Retinal pigment epithelial cell (primary cell): Measurements from ENCODE around the gene DUSP2.

Experiments
- DNase-seq: peaks from one replicate; pipeline ENCODE4 v3.0.0-alpha.2; 2010; ENCODE audit warnings: low read depth
- H3K4me3 ChIP-seq: 2 replicates; pipeline ENCODE4 v1.5.1; 2011; ENCODE audit warnings: mild to moderate bottlenecking, low read length, control low read depth, moderate library complexity
- TF ChIP-seq, protein P1 (sequence below): conservative IDR thresholded peaks from 2 replicates; pipeline ENCODE4 v1.5.1; 2011; ENCODE audit warnings: low read depth, low read length, control low read depth, inconsistent platforms

DUSP2 gene

DNA sequence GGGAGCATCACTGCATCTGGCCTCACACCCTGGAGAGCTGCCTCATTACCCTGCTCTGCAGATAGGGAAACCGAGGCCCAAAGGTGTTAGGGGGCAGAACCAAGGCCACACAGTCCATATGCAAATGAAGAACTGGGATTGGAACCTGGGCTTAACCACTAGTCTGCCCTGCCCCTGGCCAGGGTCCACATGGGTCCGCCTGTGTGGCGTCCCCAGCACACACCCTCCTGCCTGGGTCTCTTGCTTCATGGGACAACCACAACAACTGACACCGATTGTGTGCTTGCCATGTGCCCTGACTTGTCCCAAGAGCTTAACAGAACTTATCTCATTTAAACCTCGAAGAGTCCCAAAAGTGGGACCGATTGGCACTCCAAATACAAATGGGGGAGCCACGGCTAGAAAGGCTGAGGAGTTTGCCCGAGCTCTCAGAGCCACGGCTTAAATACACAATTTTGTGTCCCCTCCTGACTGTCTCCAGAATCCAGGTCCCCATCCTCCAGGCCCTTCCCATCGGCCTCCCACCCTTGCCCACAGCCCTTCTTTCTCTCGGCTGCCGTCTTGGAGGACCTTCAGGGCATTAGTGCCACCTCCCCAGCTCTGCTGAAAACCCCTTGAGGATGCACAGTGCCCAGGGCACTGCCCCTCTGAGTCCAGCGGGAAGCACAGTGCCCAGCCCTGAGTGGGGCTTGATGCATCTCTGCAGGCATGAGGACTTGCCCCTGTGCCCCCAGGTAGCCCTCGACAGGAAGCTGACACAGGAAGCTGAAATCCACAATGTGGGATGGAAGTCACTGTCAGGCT, 5.8 kb upstream of the DUSP2 start:
- no peak overlapping the region for H3K4me3 ChIP-seq
- TF ChIP-seq, protein P1, sequence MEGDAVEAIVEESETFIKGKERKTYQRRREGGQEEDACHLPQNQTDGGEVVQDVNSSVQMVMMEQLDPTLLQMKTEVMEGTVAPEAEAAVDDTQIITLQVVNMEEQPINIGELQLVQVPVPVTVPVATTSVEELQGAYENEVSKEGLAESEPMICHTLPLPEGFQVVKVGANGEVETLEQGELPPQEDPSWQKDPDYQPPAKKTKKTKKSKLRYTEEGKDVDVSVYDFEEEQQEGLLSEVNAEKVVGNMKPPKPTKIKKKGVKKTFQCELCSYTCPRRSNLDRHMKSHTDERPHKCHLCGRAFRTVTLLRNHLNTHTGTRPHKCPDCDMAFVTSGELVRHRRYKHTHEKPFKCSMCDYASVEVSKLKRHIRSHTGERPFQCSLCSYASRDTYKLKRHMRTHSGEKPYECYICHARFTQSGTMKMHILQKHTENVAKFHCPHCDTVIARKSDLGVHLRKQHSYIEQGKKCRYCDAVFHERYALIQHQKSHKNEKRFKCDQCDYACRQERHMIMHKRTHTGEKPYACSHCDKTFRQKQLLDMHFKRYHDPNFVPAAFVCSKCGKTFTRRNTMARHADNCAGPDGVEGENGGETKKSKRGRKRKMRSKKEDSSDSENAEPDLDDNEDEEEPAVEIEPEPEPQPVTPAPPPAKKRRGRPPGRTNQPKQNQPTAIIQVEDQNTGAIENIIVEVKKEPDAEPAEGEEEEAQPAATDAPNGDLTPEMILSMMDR: no peak
- DNase-seq: no peak

DNA sequence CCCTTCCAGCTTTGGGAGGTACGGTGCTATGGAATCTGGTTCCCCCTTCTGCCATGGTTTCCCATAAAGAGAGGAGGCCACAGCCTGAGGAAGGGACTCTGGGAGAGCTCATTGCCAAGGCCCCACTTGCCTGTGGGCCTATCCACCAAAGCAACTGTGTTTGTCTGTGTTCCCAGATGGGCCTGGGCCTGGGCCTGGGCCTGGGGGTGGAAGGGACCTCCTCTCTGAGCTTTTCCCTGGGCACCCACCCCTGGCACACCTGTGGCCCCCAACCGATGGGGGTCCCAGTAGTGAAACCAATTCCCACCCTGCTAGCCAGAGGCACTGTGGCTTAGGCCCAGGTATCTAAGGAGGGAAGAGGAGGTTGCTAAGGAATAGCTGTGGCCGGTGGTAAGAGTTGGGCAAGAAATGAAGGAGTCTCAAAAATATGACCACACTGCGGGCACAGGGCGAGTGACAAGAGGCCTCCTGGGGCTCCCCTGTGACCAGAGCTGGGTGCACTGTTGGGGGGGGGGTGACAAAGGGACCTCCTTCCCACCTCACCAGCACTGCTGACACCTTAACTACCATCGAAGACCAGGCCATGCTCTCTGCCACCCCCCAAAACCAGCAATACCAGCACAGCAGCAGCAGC, 4.9 kb upstream of the DUSP2 start:
- no peak for DNase-seq
- TF ChIP-seq, protein P1: no peak
- no peak overlapping the region for H3K4me3 ChIP-seq

DNA sequence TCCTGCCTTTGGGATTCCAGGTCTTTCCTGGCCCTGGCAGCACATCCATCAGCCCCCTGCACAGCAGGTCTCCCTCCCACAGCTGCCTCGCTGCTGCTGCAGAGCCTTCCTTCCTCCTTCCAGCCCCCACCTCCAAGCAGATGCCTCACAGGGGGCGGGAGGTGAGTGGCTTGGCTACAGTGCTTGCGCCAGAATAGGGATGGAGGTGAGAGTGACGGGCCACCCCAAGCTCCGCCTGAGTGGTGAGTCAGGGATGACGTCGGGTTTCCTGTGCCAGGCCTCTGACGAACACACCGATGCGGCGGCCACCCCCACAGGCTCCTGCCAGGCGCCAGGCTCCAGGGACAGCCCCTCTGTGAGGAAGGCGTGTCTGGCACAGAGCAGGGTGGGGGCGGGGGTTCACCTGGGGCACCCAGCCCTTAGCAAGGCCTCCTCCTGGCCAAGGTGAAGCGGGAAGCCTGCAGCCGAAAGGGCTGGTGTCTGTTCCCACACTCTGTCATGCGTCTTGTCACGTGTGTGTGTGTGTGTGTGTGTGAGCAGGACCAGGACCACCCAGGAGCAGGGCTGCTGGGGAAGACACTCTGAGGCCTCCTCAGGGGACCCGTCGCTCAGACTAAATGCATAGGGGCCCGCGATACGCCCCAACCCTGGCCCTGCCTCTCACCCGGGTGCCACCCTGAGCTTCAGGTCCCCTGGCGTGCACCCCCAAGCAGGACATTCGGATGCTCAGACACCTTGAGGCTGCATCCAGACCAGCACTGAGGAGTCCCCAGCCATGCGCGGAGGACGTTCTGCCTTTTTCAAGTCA, 3.4 kb upstream of the DUSP2 start:
- H3K4me3 ChIP-seq: no peak overlapping the region
- TF ChIP-seq, protein P1: no peak
- DNase-seq: peak; percentile 85

DNA sequence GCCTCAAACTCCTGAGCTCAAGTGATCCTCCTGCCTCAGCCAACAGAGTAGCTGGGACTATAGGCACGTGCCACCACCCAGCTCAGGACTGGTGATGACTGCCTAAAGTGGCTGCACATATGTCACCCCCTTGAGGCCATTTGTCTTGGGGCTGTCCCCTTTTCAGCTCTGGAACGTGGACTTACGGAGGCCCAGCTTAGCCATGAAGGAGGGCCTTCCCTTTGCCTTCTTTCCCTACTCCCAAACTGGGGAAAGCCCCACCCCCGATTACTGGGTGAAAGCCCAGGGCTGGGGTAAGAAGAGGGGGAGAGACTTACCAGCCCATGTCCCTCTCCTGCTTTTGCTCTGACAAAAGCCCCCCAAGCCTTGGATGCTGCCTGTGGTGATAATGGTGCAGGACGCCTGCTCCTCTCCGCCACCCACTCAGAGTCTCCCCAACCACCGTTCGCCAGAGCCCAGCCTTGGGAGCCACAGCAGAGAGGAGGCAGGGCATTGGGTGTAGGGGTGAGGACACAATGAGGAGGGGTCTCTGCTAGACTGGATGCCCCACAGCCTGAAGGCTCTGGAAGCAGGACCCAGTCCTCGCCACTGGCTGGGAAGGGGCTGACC, 2.5 kb upstream of the DUSP2 start:
- no peak for DNase-seq
- H3K4me3 ChIP-seq: no peak overlapping the region
- TF ChIP-seq, protein P1: no peak

DNA sequence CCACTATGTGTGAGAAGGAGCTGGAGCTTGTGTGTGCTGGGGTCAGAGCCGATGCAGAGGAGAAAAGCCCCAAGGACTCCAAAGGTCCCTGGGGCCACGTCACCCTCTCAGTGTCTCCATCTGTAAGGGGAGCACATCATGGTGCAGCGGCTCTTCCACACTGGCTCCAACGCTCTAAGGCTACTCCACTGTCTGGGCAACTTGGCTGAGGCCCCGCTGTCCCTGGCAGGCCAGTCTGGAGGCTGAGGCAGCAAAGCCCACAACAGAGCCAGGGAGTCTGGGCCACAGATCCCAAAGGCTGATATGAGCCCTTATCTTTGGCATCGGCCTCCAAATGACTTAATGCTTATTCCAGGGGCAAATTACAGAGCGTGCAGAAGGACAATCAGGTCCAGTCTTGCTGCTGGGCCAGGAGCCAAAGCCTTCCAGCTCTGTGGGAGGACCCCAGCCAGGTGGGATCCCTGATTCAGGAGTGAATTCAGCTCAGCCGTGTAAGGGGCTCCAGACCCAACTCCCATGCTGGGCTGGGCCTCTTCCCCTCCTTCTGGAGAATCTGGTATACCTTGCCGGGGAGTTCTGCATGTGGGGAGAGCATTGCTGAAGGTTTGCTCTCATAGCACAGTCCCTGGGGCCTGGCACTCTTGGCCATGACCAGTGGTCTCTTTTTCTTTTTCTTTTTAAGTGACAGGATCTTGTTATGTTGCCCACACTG, 1.8 kb upstream of the DUSP2 start:
- DNase-seq: peak; percentile 35
- TF ChIP-seq, protein P1: no peak
- H3K4me3 ChIP-seq: no peak overlapping the region

DNA sequence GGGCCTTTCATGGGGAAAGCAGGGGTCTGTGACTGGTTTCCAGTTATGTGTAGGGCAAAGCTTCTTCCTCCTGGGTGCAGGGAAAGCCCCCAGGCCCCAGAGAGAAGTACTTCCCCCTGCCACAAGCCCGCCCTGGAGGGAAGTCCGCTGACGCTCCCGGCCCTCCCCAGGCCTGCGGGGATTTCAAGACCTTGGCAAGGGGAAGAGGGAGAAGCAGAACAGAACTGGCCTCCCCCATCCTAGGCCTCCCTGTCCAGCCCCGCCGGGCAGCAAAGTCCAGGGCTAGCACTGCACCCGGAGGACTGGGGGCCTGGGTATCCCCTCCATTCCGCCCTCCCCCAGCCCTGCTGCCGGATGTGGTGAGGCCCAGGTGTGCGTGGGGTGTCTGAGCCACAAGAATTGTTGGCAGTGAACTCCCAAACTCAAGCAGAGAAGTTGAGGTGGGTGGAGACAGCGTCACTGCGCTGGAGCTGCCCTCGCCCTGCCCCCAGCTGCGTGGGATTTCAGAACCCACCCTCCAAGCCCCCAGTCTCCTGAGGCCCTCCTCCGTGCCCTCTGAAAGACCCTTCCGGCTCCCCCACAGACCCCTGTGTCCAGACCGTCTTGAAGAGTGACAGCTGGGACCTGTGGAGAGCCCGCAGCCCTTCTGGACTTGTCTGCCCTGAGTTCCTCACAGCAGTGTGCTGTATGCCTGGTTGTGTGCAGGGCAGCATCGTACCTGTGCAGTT, 1.1 kb upstream of the DUSP2 start:
- H3K4me3 ChIP-seq: no peak overlapping the region
- TF ChIP-seq, protein P1: no peak
- DNase-seq: no peak
